Activated CD8-positive, alpha-beta T cell treated with anti-CD3 and anti-CD28 coated beads for 36 hours (primary cell): Measurements from ENCODE around the gene C1orf56. TPM values are rescaled to one million over a fixed set of nuclear protein-coding genes. Genes with fewer than 3 reads are reported as not detected.

ENCODE experiments used
- ATAC-seq: fragments of 200-7000 bp; cut with Tn5 transposase; one replicate; pipeline ENCODE4 v1.10.0; 2021; ENCODE audit warnings: mild to moderate bottlenecking, moderate library complexity
- CTCF ChIA-PET: fragments of 350-600 bp; sonication (Branson Sonifier 250); formaldehyde crosslinking; loops from one replicate; lab custom pipeline; 2021; ENCODE audit warnings: antibody characterized with exemption; lab: Charles Lee
- POLR2A ChIA-PET: fragments of 350-600 bp; sonication (Branson Sonifier 250); formaldehyde crosslinking; loops from one replicate; lab custom pipeline; 2021; ENCODE audit warnings: antibody characterized with exemption; lab: Charles Lee
- DNase-seq: peaks from one replicate; pipeline ENCODE4 v3.0.0-alpha.2; 2020
- H3K27ac Mint-ChIP-seq: one replicate; pipeline ENCODE4 v1.8.0; 2021; ENCODE audit warnings: mild to moderate bottlenecking, mixed read lengths
- H3K27me3 Mint-ChIP-seq: one replicate; pipeline ENCODE4 v1.8.0; 2021; ENCODE audit warnings: mixed read lengths
- H3K36me3 Mint-ChIP-seq: one replicate; pipeline ENCODE4 v1.8.0; 2021; ENCODE audit warnings: low read depth, mixed read lengths
- H3K4me1 Mint-ChIP-seq: one replicate; pipeline ENCODE4 v1.8.0; 2021; ENCODE audit warnings: low read depth, mixed read lengths
- H3K4me3 Mint-ChIP-seq: one replicate; pipeline ENCODE4 v1.8.0; 2021; ENCODE audit warnings: mild to moderate bottlenecking, moderate library complexity, mixed read lengths
- H3K9me3 Mint-ChIP-seq: one replicate; pipeline ENCODE4 v1.8.0; 2021; ENCODE audit warnings: mixed read lengths
- CTCF ChIP-seq: fragments of 200-600 bp; IDR thresholded peaks from one replicate; pipeline ENCODE4 v1.8.0; 2022; ENCODE audit warnings: antibody characterized with exemption, mild to moderate bottlenecking
- intact Hi-C: fragments of 100-400 bp; cut with micrococcal nuclease; formaldehyde crosslinking; loops from one replicate; pipeline ENCODE4 v1.10.0; 2022
- total RNA-seq, 2 experiments: library from RNA; stranded (reverse); gene quantifications; one replicate each; pipeline ENCODE4 v1.2.3, GENCODE V29; 2021

The C1orf56 gene
- total RNA-seq, 2 experiments from 2014 or later = 1.4 to 1.9 TPM

GRCh38 chr1:151032164-151032563 is 15.4 kb upstream of the C1orf56 start:
- Mint-ChIP-seq H3K27ac (no peak overlapping the region), H3K4me3 (no peak overlapping the region), H3K27me3 (no peaks in the 10 kb centered on the region), H3K4me1 (no peaks in the 10 kb centered on the region), H3K9me3 (no peaks in the 10 kb centered on the region), H3K36me3 (peaks cover 10% of the 10 kb centered on the region)
- no peak for DNase-seq
- ChIA-PET POLR2A (no interaction called here), CTCF (interaction anchor here (0.7 to 1.4 kb wide), 2 partner anchors 37 to 123 kb away, joined by 4 read pairs; no protein-coding TSS in a partner anchor)
- ATAC-seq = no peak
- TF ChIP-seq CTCF = no peak
- intact Hi-C loops = no loop called here

GRCh38 chr1:151035167-151035566 is 12.4 kb upstream of the C1orf56 start:
- intact Hi-C loops = no loop called here
- TF ChIP-seq CTCF = no peak
- ChIA-PET POLR2A (no interaction called here), CTCF (interaction anchor here (1.1 kb wide), 1 partner anchor 9 kb away, joined by 3 read pairs; no protein-coding TSS in a partner anchor)
- H3K4me1 Mint-ChIP-seq = no peaks in the 10 kb centered on the region
- H3K27me3 Mint-ChIP-seq = no peaks in the 10 kb centered on the region
- H3K4me3 Mint-ChIP-seq = no peak overlapping the region
- H3K27ac Mint-ChIP-seq = peak overlapping the region; percentile 38
- ATAC-seq (no peak), DNase-seq (no peak)
- H3K9me3 Mint-ChIP-seq = no peaks in the 10 kb centered on the region
- H3K36me3 Mint-ChIP-seq = peaks cover 4% of the 10 kb centered on the region

GRCh38 chr1:151036356-151036755 is 11.2 kb upstream of the C1orf56 start, which contains the start of gene BNIPL:
BNIPL (plus strand) TSS chr1:151036586; CDS start chr1:151036726, 140 bp downstream.
- H3K9me3 Mint-ChIP-seq = no peaks in the 10 kb centered on the region
- DNase-seq = no peak
- H3K4me3 Mint-ChIP-seq = no peak within 1 kb of the TSS
- H3K27me3 Mint-ChIP-seq = no peaks in the 10 kb centered on the region
- H3K36me3 Mint-ChIP-seq = peaks cover 2% of the 10 kb centered on the region
- no peak within 1 kb of the TSS for H3K27ac Mint-ChIP-seq
- ChIA-PET POLR2A (interaction anchor here (0.6 to 1.5 kb wide), 2 partner anchors 8 to 151 kb away, joined by 3 to 5 read pairs; no protein-coding TSS in a partner anchor), CTCF (interaction anchor here (0.6 to 3.2 kb wide), 4 partner anchors 10 to 114 kb away, joined by 3 to 15 read pairs (median 4); partner anchors contain the start of gene C1orf56)
- no peak for TF ChIP-seq CTCF
- ATAC-seq = no peak
- intact Hi-C loops = no loop called here
- no peaks in the 10 kb centered on the region for H3K4me1 Mint-ChIP-seq

GRCh38 chr1:151037032-151037431 is 10.5 kb upstream of the C1orf56 start:
- CTCF ChIA-PET = interaction anchor here (1.0 to 3.2 kb wide), 3 partner anchors 11 to 13 kb away, joined by 3 to 15 read pairs (median 4); partner anchors contain the start of gene C1orf56
- H3K27ac Mint-ChIP-seq = no peak overlapping the region
- intact Hi-C loops = no loop called here
- H3K27me3 Mint-ChIP-seq = no peaks in the 10 kb centered on the region
- no peaks in the 10 kb centered on the region for H3K4me1 Mint-ChIP-seq
- no peak overlapping the region for H3K4me3 Mint-ChIP-seq
- no peak for TF ChIP-seq CTCF
- H3K9me3 Mint-ChIP-seq = no peaks in the 10 kb centered on the region
- POLR2A ChIA-PET = interaction anchor here (0.7 to 1.5 kb wide), 2 partner anchors 9 to 31 kb away, joined by 3 to 5 read pairs; partner anchors contain the start of gene MINDY1
- peaks cover 2% of the 10 kb centered on the region for H3K36me3 Mint-ChIP-seq
- DNase-seq = no peak
- no peak for ATAC-seq

- no peak for ATAC-seq
- Mint-ChIP-seq H3K4me3 (no peak overlapping the region), H3K27me3 (no peaks in the 10 kb centered on the region), H3K4me1 (peaks cover 6% of the 10 kb centered on the region), H3K9me3 (no peaks in the 10 kb centered on the region), H3K27ac (no peak overlapping the region), H3K36me3 (no peaks in the 10 kb centered on the region)
- no peak for DNase-seq
- ChIA-PET POLR2A (interaction anchor here (0.6 kb wide), 1 partner anchor 14 kb away, joined by 4 read pairs; no protein-coding TSS in a partner anchor), CTCF (interaction anchor here (2.3 kb wide), 1 partner anchor 15 kb away, joined by 7 read pairs; no protein-coding TSS in a partner anchor)
- intact Hi-C loops = no loop called here
- TF ChIP-seq CTCF = no peak
Observed at GRCh38 chr1:151039521-151039920, 8.0 kb upstream of the C1orf56 start.
